Esophagus muscularis mucosa (tissue), 2 donors: ENCODE measurements around the gene BPGM.

Experiments
- EP300 ChIP-seq: sonication (generic); formaldehyde crosslinking; IDR thresholded peaks from one replicate; pipeline ENCODE4 v1.6.1; 2017; ENCODE audit warnings: antibody characterized with exemption
- POLR2A ChIP-seq: fragments of 450-650 bp; IDR thresholded peaks from one replicate; pipeline ENCODE4 v1.6.1; 2017; ENCODE audit warnings: antibody characterized with exemption, moderate library complexity, mild to moderate bottlenecking, low read depth

DNA sequence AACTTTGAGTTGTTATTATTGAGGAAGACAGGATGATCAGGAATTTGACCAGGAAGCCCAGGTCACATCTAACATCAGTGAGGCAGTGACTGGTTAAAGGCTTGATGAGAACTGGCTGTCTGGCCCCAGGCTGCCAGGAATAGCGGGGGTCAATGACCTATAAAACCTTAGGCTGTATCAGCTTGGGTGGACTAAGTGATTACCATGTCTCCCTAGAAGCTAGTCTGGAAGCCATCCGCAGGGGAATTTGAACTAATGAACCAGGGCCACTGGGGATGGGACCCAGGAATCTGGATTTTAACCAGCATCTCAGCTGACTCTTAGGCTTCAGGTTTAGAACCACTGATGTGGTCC is 56.6 kb downstream of the BPGM start:
- TF ChIP-seq EP300 = no peak
- TF ChIP-seq POLR2A = no peak
